Kidney epithelial cell (primary cell): Measurements from ENCODE around the gene PLXDC1. TPM values are rescaled to one million over a fixed set of nuclear protein-coding genes. Genes with fewer than 3 reads are reported as not detected.

ENCODE experiments used
- DNase-seq: peaks from one replicate; pipeline ENCODE4 v3.0.0-alpha.2; 2010; ENCODE audit warnings: low read depth
- H3K27me3 ChIP-seq: 2 replicates; pipeline ENCODE4 v1.6.0; 2011; ENCODE audit warnings: low read length; ENCODE audit not compliant: control insufficient read depth, insufficient read depth
- H3K36me3 ChIP-seq: 2 replicates; pipeline ENCODE4 v1.5.1; 2011; ENCODE audit warnings: low read length; ENCODE audit not compliant: control insufficient read depth, insufficient read depth
- H3K4me3 ChIP-seq: 2 replicates; pipeline ENCODE4 v1.5.1; 2011; ENCODE audit warnings: low read depth, mild to moderate bottlenecking, control low read depth, low read length
- CTCF ChIP-seq: IDR thresholded peaks from 2 replicates; pipeline ENCODE4 v1.5.1; 2011; ENCODE audit warnings: mild to moderate bottlenecking, moderate library complexity, low read length, control low read depth, inconsistent platforms; ENCODE audit not compliant: insufficient read depth, poor library complexity, severe bottlenecking
- total RNA-seq: library from RNA; depleted of rRNA; stranded (reverse); fragments of >200 nt; gene quantifications from 2 replicates; pipeline ENCODE4 v1.2.3, GENCODE V29; 2015

The PLXDC1 gene
- total RNA-seq, 1 donor from 2014 or later, result 0.67 TPM

GRCh38 chr17:39186481-39187002 lies 35.1 kb upstream of the PLXDC1 start:
- H3K36me3 ChIP-seq, result peaks cover 3% of the 10 kb centered on the region
- TF ChIP-seq CTCF, result no peak
- no peak overlapping the region for H3K4me3 ChIP-seq
- DNase-seq, result no peak
- H3K27me3 ChIP-seq, result no peaks in the 10 kb centered on the region

GRCh38 chr17:39183720-39184119 lies 32.3 kb upstream of the PLXDC1 start:
- Histone ChIP-seq H3K4me3 (no peak overlapping the region), H3K27me3 (no peaks in the 10 kb centered on the region), H3K36me3 (peaks cover 2% of the 10 kb centered on the region)
- TF ChIP-seq CTCF, result no peak
- no peak for DNase-seq

- no peaks in the 10 kb centered on the region for H3K27me3 ChIP-seq
- no peak overlapping the region for H3K4me3 ChIP-seq
- H3K36me3 ChIP-seq, result peaks cover 2% of the 10 kb centered on the region
- no peak for TF ChIP-seq CTCF
- DNase-seq, result no peak
These were observed 31.6 kb upstream of the PLXDC1 start for GRCh38 chr17:39183045-39183444.

- no peak overlapping the region for H3K4me3 ChIP-seq
- DNase-seq, result no peak
- no peaks in the 10 kb centered on the region for H3K27me3 ChIP-seq
- H3K36me3 ChIP-seq, result peaks cover 2% of the 10 kb centered on the region
- no peak for TF ChIP-seq CTCF
These were observed 29.9 kb upstream of the PLXDC1 start for GRCh38 chr17:39181303-39181702.

- Histone ChIP-seq H3K27me3 (no peaks in the 10 kb centered on the region), H3K4me3 (no peak overlapping the region), H3K36me3 (peaks cover 2% of the 10 kb centered on the region)
- DNase-seq, result no peak
- TF ChIP-seq CTCF, result no peak
These were observed 27.1 kb upstream of the PLXDC1 start for GRCh38 chr17:39178536-39178935.

- H3K36me3 ChIP-seq, result peaks cover 2% of the 10 kb centered on the region
- DNase-seq, result no peak
- no peak overlapping the region for H3K4me3 ChIP-seq
- TF ChIP-seq CTCF, result no peak
- H3K27me3 ChIP-seq, result no peaks in the 10 kb centered on the region
These were observed 25.8 kb upstream of the PLXDC1 start for GRCh38 chr17:39177256-39177655.
